NCI-H2227 treated with DMSO at 0.1 percent for 48 hours (cell line): Measurements from ENCODE around the gene TRIM17.

ENCODE experiments used
- DNase-seq: peaks from one replicate; lab custom pipeline; 2025; lab: John Stamatoyannopoulos, UW

Gene TRIM17

GRCh38 chr1:228416217-228416933 lies at the start of gene TRIM17:
Gene TRIM17, minus strand, starts transcription at chr1:228416861. Its CDS starts 1,789 bp downstream, at chr1:228415072.
- peak; percentile 12 for DNase-seq

GRCh38 chr1:228465571-228466146 lies 49.0 kb upstream of the TRIM17 start:
- peak; percentile 62 for DNase-seq

GRCh38 chr1:228465141-228465540 lies 48.5 kb upstream of the TRIM17 start:
- DNase-seq: peak; percentile 64

- DNase-seq: peak; percentile 96
Measured at GRCh38 chr1:228464487-228464983, 47.9 kb upstream of the TRIM17 start.

GRCh38 chr1:228463559-228464455 lies 47.1 kb upstream of the TRIM17 start:
- peak; percentile 53 for DNase-seq

- DNase-seq: no peak
Measured at GRCh38 chr1:228463009-228463558, 46.4 kb upstream of the TRIM17 start.

GRCh38 chr1:228462560-228462959 lies 45.9 kb upstream of the TRIM17 start:
- no peak for DNase-seq

- DNase-seq: no peak
Measured at GRCh38 chr1:228460821-228461220, 44.2 kb upstream of the TRIM17 start.

GRCh38 chr1:228459091-228459993 lies 42.7 kb upstream of the TRIM17 start:
- DNase-seq: peak; percentile 72

GRCh38 chr1:228457396-228458176 lies 40.9 kb upstream of the TRIM17 start:
- peak; percentile 99 for DNase-seq

- no peak for DNase-seq
Measured at GRCh38 chr1:228457017-228457395, 40.3 kb upstream of the TRIM17 start.

- DNase-seq: no peak
Measured at GRCh38 chr1:228456252-228457016, 39.8 kb upstream of the TRIM17 start.

- DNase-seq: no peak
Measured at GRCh38 chr1:228455715-228456114, 39.1 kb upstream of the TRIM17 start.

- no peak for DNase-seq
Measured at GRCh38 chr1:228454238-228454637, 37.6 kb upstream of the TRIM17 start.

- no peak for DNase-seq
Measured at GRCh38 chr1:228453614-228454013, 37.0 kb upstream of the TRIM17 start.

- DNase-seq: no peak
Measured at GRCh38 chr1:228453022-228453560, 36.4 kb upstream of the TRIM17 start.

GRCh38 chr1:228452194-228453021 lies 35.7 kb upstream of the TRIM17 start:
- no peak for DNase-seq

- DNase-seq: no peak
Measured at GRCh38 chr1:228450200-228450599, 33.5 kb upstream of the TRIM17 start.
